ENCODE measurements around the gene DOCK3. TPM values are rescaled to one million over a fixed set of nuclear protein-coding genes. Genes with fewer than 3 reads are reported as not detected.

The DOCK3 gene
- total and polyA plus RNA-seq, 3 donors from 2014 or later, result 8.4 to 11.7 (median 11.2) TPM

- Histone ChIP-seq H3K4me3 (no peak overlapping the region), H3K9me3 (no peaks in the 10 kb centered on the region), H3K36me3 (ENCODE audit: low read depth, missing control alignments) (no peaks in the 10 kb centered on the region), H3K27me3 (no peaks in the 10 kb centered on the region), H3K4me1 (no peaks in the 10 kb centered on the region), H3K27ac (no peak overlapping the region)
- TF ChIP-seq POLR2A (IDR thresholded peaks at IDR 0.05), result no peak
- no peak for TF ChIP-seq CTCF (IDR thresholded peaks at IDR 0.05)
- 83 to 89% methylated on average over 3 of the region's 3 CpGs for WGBS, 2 donors
- no peak for DNase-seq
- intact Hi-C loops (cut with DNase I; ENCODE audit: low total_unique reads), result no loop called here
These were observed 2.1 kb upstream of the DOCK3 start for GRCh38 chr3:50672656-50673055.

- TF ChIP-seq POLR2A (IDR thresholded peaks at IDR 0.05) (no peak), CTCF (IDR thresholded peaks at IDR 0.05) (no peak)
- no peak for DNase-seq
- Histone ChIP-seq H3K4me1 (no peaks in the 10 kb centered on the region), H3K36me3 (ENCODE audit: low read depth, missing control alignments) (no peaks in the 10 kb centered on the region), H3K9me3 (no peaks in the 10 kb centered on the region), H3K27ac (no peak overlapping the region), H3K27me3 (no peaks in the 10 kb centered on the region), H3K4me3 (peak overlapping the region in 1 of 2 donors; percentile 53)
- intact Hi-C loops (cut with DNase I; ENCODE audit: low total_unique reads), result no loop called here
- 34 to 47% methylated on average over 3 of the region's 3 CpGs for WGBS, 2 donors
These were observed 796 bp upstream of the DOCK3 start for GRCh38 chr3:50673931-50674330.

GRCh38 chr3:50675179-50676030, 678 bp downstream of the DOCK3 start:
- no peak overlapping the region for H3K27ac ChIP-seq
- intact Hi-C loops (cut with DNase I; ENCODE audit: low total_unique reads), result no loop called here

GRCh38 chr3:50676031-50676705, 1.4 kb downstream of the DOCK3 start:
- no peak for DNase-seq
- H3K27ac ChIP-seq, result no peak overlapping the region
- no peaks in the 10 kb centered on the region for H3K36me3 ChIP-seq (ENCODE audit: low read depth, missing control alignments)
- H3K4me1 ChIP-seq, result no peaks in the 10 kb centered on the region
- 60 to 66% methylated on average over 7 of the region's 7 CpGs for WGBS, 2 donors
- no peaks in the 10 kb centered on the region for H3K27me3 ChIP-seq
- intact Hi-C loops (cut with DNase I; ENCODE audit: low total_unique reads), result no loop called here
- H3K4me3 ChIP-seq, result no peak overlapping the region
- TF ChIP-seq POLR2A (IDR thresholded peaks at IDR 0.05) (no peak), CTCF (IDR thresholded peaks at IDR 0.05) (no peak)
- no peaks in the 10 kb centered on the region for H3K9me3 ChIP-seq

More at GRCh38 chr3:50675179-50676030, 678 bp downstream of the DOCK3 start:
- peak; percentile 79 for DNase-seq
- H3K4me1 ChIP-seq, result no peaks in the 10 kb centered on the region
- H3K27me3 ChIP-seq, result no peaks in the 10 kb centered on the region
- H3K9me3 ChIP-seq, result no peaks in the 10 kb centered on the region
- no peak for TF ChIP-seq POLR2A (IDR thresholded peaks at IDR 0.05)
- TF ChIP-seq CTCF (IDR thresholded peaks at IDR 0.05), result peak in 2 of 3 experiments; percentile 14 to 31
- WGBS, 2 donors, result 5% methylated on average over 34 to 36 of the region's 65 CpGs
- H3K4me3 ChIP-seq, result peak overlapping the region; percentile 53 to 61
- H3K36me3 ChIP-seq (ENCODE audit: low read depth, missing control alignments), result no peaks in the 10 kb centered on the region
